HepG2 (cell line): ENCODE measurements around the gene DYNLL2. TPM values are rescaled to one million over a fixed set of nuclear protein-coding genes. Genes with fewer than 3 reads are reported as not detected.

ENCODE experiments used
- ATAC-seq: fragments of 200-7000 bp; cut with Tn5 transposase; 3 replicates; pipeline ENCODE4 v1.9.1; 2020; ENCODE audit warnings: mild to moderate bottlenecking, moderate library complexity
- BruUV-seq: library from RNA; stranded (reverse); fragments of 400-500 nt; replicated peaks from 2 replicates; lab custom pipeline; 2021; lab: Mats Ljungman, UMichigan
- CTCF ChIA-PET: fragments of 300-600 bp; formaldehyde crosslinking; extraction: SDS; loops from one replicate; lab custom pipeline; 2021; ENCODE audit warnings: low total read pairs, inconsistent platforms, low intra/inter-chr PET ratio; lab: Yijun Ruan, JAX
- POLR2A ChIA-PET: fragments of 350-600 bp; sonication (Branson Sonifier 250); formaldehyde crosslinking; loops from one replicate; lab custom pipeline; 2020; ENCODE audit warnings: antibody characterized with exemption, inconsistent platforms; lab: Yijun Ruan, JAX
- DNase-seq: peaks from one replicate; pipeline ENCODE4 v3.0.0-alpha.2; 2015; ENCODE audit warnings: low spot score
- FAIRE-seq: peaks from 3 replicates; lab custom pipeline; 2011; peaks lifted over from hg19 to GRCh38; lab: Jason Lieb, UNC
- H2AFZ ChIP-seq: one replicate; pipeline ENCODE4 v1.6.1; 2011; ENCODE audit warnings: low read length, inconsistent platforms
- H3K27ac ChIP-seq: fragments of 300-600 bp; 3 replicates; pipeline ENCODE4 v1.8.0; 2011; ENCODE audit warnings: mixed run types, mild to moderate bottlenecking, mixed read lengths, low read length, inconsistent platforms; ENCODE audit not compliant: insufficient read depth; ENCODE audit errors: extremely low read length
- H3K27me3 ChIP-seq, 2 experiments: fragments of 200-600 bp in 1 of 2; 2 replicates in 1 of 2; 3 replicates in 1 of 2; pipeline versions ENCODE4 v1.6.0 to v1.8.0; 2011; ENCODE audit warnings: low read length in 2 of 2, mild to moderate bottlenecking in 2 of 2, moderate library complexity in 2 of 2, inconsistent platforms in 1 of 2; ENCODE audit not compliant: insufficient read depth in 2 of 2, control insufficient read depth in 1 of 2
- H3K36me3 ChIP-seq, 2 experiments: fragments of 200-600 bp in 1 of 2; replicated peaks in 1 of 2; 2 replicates in 1 of 2; 3 replicates in 1 of 2; pipeline versions ENCODE4 v1.5.1 to v1.8.0; 2011; ENCODE audit warnings: low read length in 2 of 2, inconsistent platforms in 1 of 2; ENCODE audit not compliant: insufficient read depth in 2 of 2, control insufficient read depth in 1 of 2
- H3K4me1 ChIP-seq: 2 replicates; pipeline ENCODE4 v1.5.1; 2012; ENCODE audit warnings: low read length, inconsistent platforms; ENCODE audit not compliant: insufficient read depth
- H3K4me2 ChIP-seq: 2 replicates; pipeline ENCODE4 v1.6.0; 2011; ENCODE audit warnings: low read depth, low read length, inconsistent platforms
- H3K4me3 ChIP-seq, 3 experiments: fragments of 200-600 bp in 1 of 3; sonication (generic), shearing (Covaris generic) in 1 of 3; replicated peaks in 1 of 3; 2 replicates each; pipeline ENCODE4 v1.5.1; 2011 to 2016; ENCODE audit warnings: low read length in 3 of 3, inconsistent platforms in 2 of 3, low read depth in 2 of 3, mild to moderate bottlenecking in 2 of 3, control low read depth in 1 of 3, mixed read lengths in 1 of 3; ENCODE audit not compliant: insufficient read depth in 1 of 3
- H3K79me2 ChIP-seq: one replicate; pipeline ENCODE4 v1.6.1; 2011; ENCODE audit warnings: low read length, inconsistent platforms; ENCODE audit not compliant: insufficient read depth
- H3K9ac ChIP-seq: 2 replicates; pipeline ENCODE4 v1.6.0; 2011; ENCODE audit warnings: mild to moderate bottlenecking, low read depth, low read length, inconsistent platforms; ENCODE audit not compliant: insufficient read depth
- H3K9me3 ChIP-seq: 2 replicates; pipeline ENCODE4 v1.5.1; 2012; ENCODE audit warnings: mild to moderate bottlenecking, low read length
- H4K20me1 ChIP-seq: 2 replicates; pipeline ENCODE4 v1.6.0; 2011; ENCODE audit warnings: inconsistent platforms, mild to moderate bottlenecking, low read length, moderate library complexity; ENCODE audit not compliant: insufficient read depth
- CBFB ChIP-seq: sonication (generic); formaldehyde crosslinking; IDR thresholded peaks from 2 replicates; pipeline ENCODE4 v1.4.0; 2020; ENCODE audit warnings: missing genetic modification reagents
- CBX5 ChIP-seq: sonication (generic); formaldehyde crosslinking; IDR thresholded peaks from 2 replicates; pipeline ENCODE4 v1.4.0; 2020; ENCODE audit warnings: missing genetic modification reagents, borderline replicate concordance
- MEIS1 ChIP-seq: sonication (generic); formaldehyde crosslinking; IDR thresholded peaks from 2 replicates; pipeline ENCODE4 v1.9.0; 2021; ENCODE audit warnings: mild to moderate bottlenecking, missing genetic modification reagents, moderate library complexity, borderline replicate concordance
- RFX1 ChIP-seq: fragments of 450-650 bp; IDR thresholded peaks from 2 replicates; pipeline ENCODE4 v1.6.1; 2017
- SAP130 ChIP-seq: IDR thresholded peaks from 2 replicates; pipeline ENCODE4 v1.6.1; 2016; ENCODE audit warnings: low read depth
- SRY ChIP-seq: sonication (generic); formaldehyde crosslinking; IDR thresholded peaks from 2 replicates; pipeline ENCODE4 v1.8.0; 2022; ENCODE audit warnings: mild to moderate bottlenecking, missing genetic modification reagents
- ZNF143 ChIP-seq: sonication (generic); formaldehyde crosslinking; IDR thresholded peaks from 2 replicates; pipeline ENCODE4 v1.4.0; 2020; ENCODE audit warnings: missing genetic modification reagents
- ZNF333 ChIP-seq: sonication (generic); formaldehyde crosslinking; IDR thresholded peaks from 2 replicates; pipeline ENCODE4 v1.4.0; 2020; ENCODE audit warnings: mild to moderate bottlenecking, missing genetic modification reagents, borderline replicate concordance
- ZNF562 ChIP-seq: sonication (generic); formaldehyde crosslinking; IDR thresholded peaks from 2 replicates; pipeline ENCODE4 v1.8.0; 2022; ENCODE audit warnings: missing genetic modification reagents, borderline replicate concordance
- ZNF883 ChIP-seq: sonication (generic); formaldehyde crosslinking; IDR thresholded peaks from 2 replicates; pipeline ENCODE4 v1.5.1; 2020; ENCODE audit warnings: mild to moderate bottlenecking, missing genetic modification reagents; ENCODE audit errors: not compliant biosample characterization
- WGBS: methylation state at CpG from one replicate; pipeline ENCODE4 v1.1.6; 2017; ENCODE audit warnings: low lambda C conversion rate; 5-methylcytosine and 5-hydroxymethylcytosine counted together
- in situ Hi-C: cut with HindIII; loops from 2 replicates; pipeline ENCODE4 v1.10.0; 2017; ENCODE audit warnings: low pct_unique_long_range_greater_than_20kb; ENCODE audit not compliant: extremely low pct_ligation_motif_present
- intact Hi-C: fragments of 100-400 bp; cut with micrococcal nuclease; formaldehyde crosslinking; loops from one replicate; pipeline ENCODE4 v1.10.0; 2022; ENCODE audit not compliant: unreplicated experiment
- polyA plus RNA-seq, 8 experiments: library from polyadenylated mRNA; depleted of rRNA in 3 of 8; stranded (reverse) in 7 of 8; unstranded in 1 of 8; fragments of >200 nt; fragmentation: Illumina TruSeq in 4 of 8; extraction: Trizol in 4 of 8; gene quantifications; 2 replicates each; pipeline versions ENCODE4 v1.2.1 to v1.2.3, GENCODE V29; 2011 to 2016; ENCODE audit warnings: low read depth in 4 of 8, missing spikeins in 1 of 8, mixed read lengths in 1 of 8; ENCODE audit not compliant: insufficient read depth in 1 of 8
- total RNA-seq, 5 experiments: library from RNA; depleted of rRNA; stranded (reverse); fragments of >200 nt; fragmentation: Illumina TruSeq; extraction: Trizol; gene quantifications; 2 replicates each; pipeline ENCODE4 v1.2.3, GENCODE V29; 2016; ENCODE audit warnings: low read depth in 1 of 5
- TF ChIP-seq, protein P1 (sequence below): IDR thresholded peaks from 2 replicates; pipeline ENCODE4 v1.6.1; 2018; ENCODE audit warnings: missing genetic modification reagents
- TF ChIP-seq, protein P2 (sequence below): sonication (generic); formaldehyde crosslinking; IDR thresholded peaks from 2 replicates; pipeline ENCODE4 v1.5.1; 2020; ENCODE audit warnings: missing genetic modification reagents, mild to moderate bottlenecking, borderline replicate concordance
- TF ChIP-seq, protein P3 (sequence below): sonication (generic); formaldehyde crosslinking; conservative IDR thresholded peaks from 2 replicates; pipeline ENCODE4 v1.8.0; 2022; ENCODE audit warnings: missing genetic modification reagents
- TF ChIP-seq, protein P4 (sequence below): fragments of 450-650 bp; IDR thresholded peaks from 2 replicates; pipeline ENCODE4 v1.6.1; 2016

Gene DYNLL2
- total and polyA plus RNA-seq, 2 of the 13 experiments (the other 11 are each of a cell fraction or from before 2014, with no cell fraction given): 9.5 to 29.0 TPM

DNA sequence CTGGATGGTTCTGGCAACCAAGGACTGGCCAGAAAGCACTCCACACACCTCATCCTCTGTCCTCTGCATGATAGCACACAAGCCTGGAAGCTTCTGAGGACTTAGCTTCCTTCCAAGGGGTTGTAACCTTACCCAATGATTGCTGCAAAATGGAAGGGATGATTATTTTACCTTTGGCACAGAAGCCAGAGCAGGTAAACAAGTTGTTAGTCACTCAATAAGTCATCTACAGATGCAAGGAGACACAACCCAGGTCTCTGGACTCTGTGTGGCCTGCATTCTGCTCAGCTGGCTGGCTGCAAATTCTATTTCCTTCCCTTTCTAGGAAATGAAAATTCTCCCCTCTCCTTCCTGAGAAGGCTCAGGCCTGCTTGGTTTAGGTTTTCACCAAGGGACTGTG, 26.7 kb upstream of the DYNLL2 start (continued):
- TF ChIP-seq SRY: no peak
- TF ChIP-seq ZNF883: no peak
- TF ChIP-seq RFX1: no peak
- no peak for TF ChIP-seq ZNF143
- no peak for TF ChIP-seq ZNF562 (CRISPR knock-in tag)
- no peak for TF ChIP-seq CBFB (CRISPR knock-in tag)
- TF ChIP-seq, protein P1, sequence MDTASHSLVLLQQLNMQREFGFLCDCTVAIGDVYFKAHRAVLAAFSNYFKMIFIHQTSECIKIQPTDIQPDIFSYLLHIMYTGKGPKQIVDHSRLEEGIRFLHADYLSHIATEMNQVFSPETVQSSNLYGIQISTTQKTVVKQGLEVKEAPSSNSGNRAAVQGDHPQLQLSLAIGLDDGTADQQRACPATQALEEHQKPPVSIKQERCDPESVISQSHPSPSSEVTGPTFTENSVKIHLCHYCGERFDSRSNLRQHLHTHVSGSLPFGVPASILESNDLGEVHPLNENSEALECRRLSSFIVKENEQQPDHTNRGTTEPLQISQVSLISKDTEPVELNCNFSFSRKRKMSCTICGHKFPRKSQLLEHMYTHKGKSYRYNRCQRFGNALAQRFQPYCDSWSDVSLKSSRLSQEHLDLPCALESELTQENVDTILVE (CRISPR knock-in tag): no peak
- TF ChIP-seq, protein P2, sequence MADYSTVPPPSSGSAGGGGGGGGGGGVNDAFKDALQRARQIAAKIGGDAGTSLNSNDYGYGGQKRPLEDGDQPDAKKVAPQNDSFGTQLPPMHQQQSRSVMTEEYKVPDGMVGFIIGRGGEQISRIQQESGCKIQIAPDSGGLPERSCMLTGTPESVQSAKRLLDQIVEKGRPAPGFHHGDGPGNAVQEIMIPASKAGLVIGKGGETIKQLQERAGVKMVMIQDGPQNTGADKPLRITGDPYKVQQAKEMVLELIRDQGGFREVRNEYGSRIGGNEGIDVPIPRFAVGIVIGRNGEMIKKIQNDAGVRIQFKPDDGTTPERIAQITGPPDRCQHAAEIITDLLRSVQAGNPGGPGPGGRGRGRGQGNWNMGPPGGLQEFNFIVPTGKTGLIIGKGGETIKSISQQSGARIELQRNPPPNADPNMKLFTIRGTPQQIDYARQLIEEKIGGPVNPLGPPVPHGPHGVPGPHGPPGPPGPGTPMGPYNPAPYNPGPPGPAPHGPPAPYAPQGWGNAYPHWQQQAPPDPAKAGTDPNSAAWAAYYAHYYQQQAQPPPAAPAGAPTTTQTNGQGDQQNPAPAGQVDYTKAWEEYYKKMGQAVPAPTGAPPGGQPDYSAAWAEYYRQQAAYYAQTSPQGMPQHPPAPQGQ (CRISPR knock-in tag): no peak
- no peak for TF ChIP-seq CBX5 (CRISPR knock-in tag)
- TF ChIP-seq MEIS1 (CRISPR knock-in tag): no peak
- TF ChIP-seq ZNF333: no peak
- TF ChIP-seq SAP130 (CRISPR knock-in tag): no peak

DNA sequence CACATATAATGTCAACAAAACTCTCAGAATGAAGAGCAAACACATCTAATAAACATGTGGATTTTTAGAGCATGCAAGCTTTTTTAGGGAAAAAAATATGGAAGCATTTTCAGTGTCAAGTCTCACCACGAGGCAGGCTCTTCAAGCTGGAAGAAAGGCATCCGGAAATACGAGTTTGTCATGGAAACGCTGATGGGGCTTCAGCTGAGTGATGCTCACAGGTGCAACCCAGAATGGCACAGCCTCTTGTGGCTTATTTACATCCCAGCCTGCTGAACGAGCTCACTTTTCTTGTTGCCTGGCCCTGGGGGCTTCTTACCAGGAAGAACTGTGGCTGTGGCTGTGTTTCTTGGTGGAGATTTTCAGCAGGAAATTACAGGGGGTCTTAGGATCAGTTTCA, 24.1 kb upstream of the DYNLL2 start:
- Histone ChIP-seq H4K20me1 (no peaks in the 10 kb centered on the region), H3K79me2 (no peaks in the 10 kb centered on the region), H3K9ac (no peak overlapping the region), H3K36me3 (no peaks in the 10 kb centered on the region), H3K27me3 (peaks cover 5 to 43% of the 10 kb centered on the region in 2 experiments), H3K4me3 (no peak overlapping the region), H2AFZ (no peak overlapping the region), H3K4me1 (peaks cover 5% of the 10 kb centered on the region; the same call in 1 of the 2 replicates), H3K9me3 (no peaks in the 10 kb centered on the region), H3K4me2 (no peak overlapping the region), H3K27ac (no peak overlapping the region)
- ChIA-PET CTCF (no interaction called here), POLR2A (interaction anchor here (0.6 kb wide), 1 partner anchor 1015 kb away, joined by 3 read pairs; no protein-coding TSS in a partner anchor)
- intact Hi-C loops (no loop called here), in situ Hi-C loops (no loop called here)
- no peak for FAIRE-seq
- WGBS: 4% methylated on average over 5 of the region's 5 CpGs
- BruUV-seq: no TSS peak
- no peak for DNase-seq
- no peak for ATAC-seq
- TF ChIP-seq, protein P3, sequence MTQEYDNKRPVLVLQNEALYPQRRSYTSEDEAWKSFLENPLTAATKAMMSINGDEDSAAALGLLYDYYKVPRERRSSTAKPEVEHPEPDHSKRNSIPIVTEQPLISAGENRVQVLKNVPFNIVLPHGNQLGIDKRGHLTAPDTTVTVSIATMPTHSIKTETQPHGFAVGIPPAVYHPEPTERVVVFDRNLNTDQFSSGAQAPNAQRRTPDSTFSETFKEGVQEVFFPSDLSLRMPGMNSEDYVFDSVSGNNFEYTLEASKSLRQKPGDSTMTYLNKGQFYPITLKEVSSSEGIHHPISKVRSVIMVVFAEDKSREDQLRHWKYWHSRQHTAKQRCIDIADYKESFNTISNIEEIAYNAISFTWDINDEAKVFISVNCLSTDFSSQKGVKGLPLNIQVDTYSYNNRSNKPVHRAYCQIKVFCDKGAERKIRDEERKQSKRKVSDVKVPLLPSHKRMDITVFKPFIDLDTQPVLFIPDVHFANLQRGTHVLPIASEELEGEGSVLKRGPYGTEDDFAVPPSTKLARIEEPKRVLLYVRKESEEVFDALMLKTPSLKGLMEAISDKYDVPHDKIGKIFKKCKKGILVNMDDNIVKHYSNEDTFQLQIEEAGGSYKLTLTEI (CRISPR knock-in tag): no peak
- TF ChIP-seq, protein P4, sequence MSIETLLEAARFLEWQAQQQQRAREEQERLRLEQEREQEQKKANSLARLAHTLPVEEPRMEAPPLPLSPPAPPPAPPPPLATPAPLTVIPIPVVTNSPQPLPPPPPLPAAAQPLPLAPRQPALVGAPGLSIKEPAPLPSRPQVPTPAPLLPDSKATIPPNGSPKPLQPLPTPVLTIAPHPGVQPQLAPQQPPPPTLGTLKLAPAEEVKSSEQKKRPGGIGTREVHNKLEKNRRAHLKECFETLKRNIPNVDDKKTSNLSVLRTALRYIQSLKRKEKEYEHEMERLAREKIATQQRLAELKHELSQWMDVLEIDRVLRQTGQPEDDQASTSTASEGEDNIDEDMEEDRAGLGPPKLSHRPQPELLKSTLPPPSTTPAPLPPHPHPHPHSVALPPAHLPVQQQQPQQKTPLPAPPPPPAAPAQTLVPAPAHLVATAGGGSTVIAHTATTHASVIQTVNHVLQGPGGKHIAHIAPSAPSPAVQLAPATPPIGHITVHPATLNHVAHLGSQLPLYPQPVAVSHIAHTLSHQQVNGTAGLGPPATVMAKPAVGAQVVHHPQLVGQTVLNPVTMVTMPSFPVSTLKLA: 0 out of 2 replicates have a peak, but pooled peaks have one; percentile 17
